HG03439 (cell line): ENCODE results near the gene ROBO1.

Experiments used
- ATAC-seq: cut with Tn5 transposase; IDR thresholded peaks from one replicate; pipeline ENCODE4 v1.9.1; 2021; ENCODE audit warnings: mild to moderate bottlenecking, moderate library complexity; ENCODE audit not compliant: unreplicated experiment

ROBO1 gene

GRCh38 chr3:79478620-79479019 is 289.2 kb downstream of the ROBO1 start:
- no peak for ATAC-seq

GRCh38 chr3:79477242-79477641 is 290.6 kb downstream of the ROBO1 start:
- ATAC-seq, result no peak

- no peak for ATAC-seq
Observed at GRCh38 chr3:79473993-79474392, 293.8 kb downstream of the ROBO1 start.

- no peak for ATAC-seq
Observed at GRCh38 chr3:79467721-79468120, 300.1 kb downstream of the ROBO1 start.

GRCh38 chr3:79461129-79461792 is 306.5 kb downstream of the ROBO1 start:
- no peak for ATAC-seq

GRCh38 chr3:79453600-79453999 is 314.2 kb downstream of the ROBO1 start:
- no peak for ATAC-seq

GRCh38 chr3:79436387-79436786 is 331.4 kb downstream of the ROBO1 start:
- no peak for ATAC-seq

GRCh38 chr3:79427081-79427480 is 340.7 kb downstream of the ROBO1 start:
- no peak for ATAC-seq

GRCh38 chr3:79424811-79425210 is 343.0 kb downstream of the ROBO1 start:
- no peak for ATAC-seq

GRCh38 chr3:79423417-79423816 is 344.4 kb downstream of the ROBO1 start:
- no peak for ATAC-seq

GRCh38 chr3:79421273-79421672 is 346.5 kb downstream of the ROBO1 start:
- ATAC-seq, result no peak

GRCh38 chr3:79418855-79419621 is 348.8 kb downstream of the ROBO1 start:
- no peak for ATAC-seq

- no peak for ATAC-seq
Observed at GRCh38 chr3:79415356-79415755, 352.4 kb downstream of the ROBO1 start.

- ATAC-seq, result no peak
Observed at GRCh38 chr3:79414806-79415205, 353.0 kb downstream of the ROBO1 start.

GRCh38 chr3:79414035-79414434 is 353.8 kb downstream of the ROBO1 start:
- ATAC-seq, result no peak

GRCh38 chr3:79412537-79412936 is 355.3 kb downstream of the ROBO1 start:
- ATAC-seq, result no peak

GRCh38 chr3:79410617-79411016 is 357.2 kb downstream of the ROBO1 start:
- no peak for ATAC-seq

GRCh38 chr3:79410136-79410535 is 357.7 kb downstream of the ROBO1 start:
- ATAC-seq, result no peak

GRCh38 chr3:79406175-79406574 is 361.6 kb downstream of the ROBO1 start:
- no peak for ATAC-seq

- ATAC-seq, result no peak
Observed at GRCh38 chr3:79405183-79405582, 362.6 kb downstream of the ROBO1 start.

GRCh38 chr3:79396595-79396994 is 371.2 kb downstream of the ROBO1 start:
- no peak for ATAC-seq

- ATAC-seq, result no peak
Observed at GRCh38 chr3:79392479-79392878, 375.3 kb downstream of the ROBO1 start.

GRCh38 chr3:79390352-79390751 is 377.4 kb downstream of the ROBO1 start:
- ATAC-seq, result no peak
